Upper lobe of right lung (tissue), 1 donor: ENCODE measurements around the gene HECTD4. TPM values are rescaled to one million over a fixed set of nuclear protein-coding genes. Genes with fewer than 3 reads are reported as not detected.

Source experiments
- ATAC-seq: fragments of 200-7000 bp; cut with Tn5 transposase; one replicate; pipeline ENCODE4 v1.9.1; 2020; ENCODE audit warnings: mild to moderate bottlenecking, moderate library complexity
- DNase-seq: peaks from one replicate; pipeline ENCODE4 v3.0.0-alpha.2; 2020
- H3K27ac ChIP-seq: fragments of 200-600 bp; one replicate; pipeline ENCODE4 v1.8.0; 2022
- H3K27me3 ChIP-seq: fragments of 200-600 bp; one replicate; pipeline ENCODE4 v1.8.0; 2022; ENCODE audit warnings: mild to moderate bottlenecking
- H3K36me3 ChIP-seq: fragments of 200-600 bp; one replicate; pipeline ENCODE4 v1.8.0; 2022
- H3K4me1 ChIP-seq: fragments of 200-600 bp; one replicate; pipeline ENCODE4 v1.8.0; 2022
- H3K4me3 ChIP-seq: fragments of 200-600 bp; one replicate; pipeline ENCODE4 v1.8.0; 2022; ENCODE audit warnings: mild to moderate bottlenecking
- H3K9me3 ChIP-seq: fragments of 200-600 bp; one replicate; pipeline ENCODE4 v1.8.0; 2022
- intact Hi-C: fragments of 100-400 bp; cut with DNase I; formaldehyde crosslinking; loops from one replicate; pipeline ENCODE4 v1.11.0; 2022
- total RNA-seq: library from RNA; stranded (reverse); fragmentation: NEBNext Ultra II Directional; extraction: Animal tissue kit (Norgen Biotek cat#: 25700); gene quantifications from one replicate; pipeline ENCODE4 v1.2.1, GENCODE V29; 2021
- TF ChIP-seq, protein P1 (sequence below): fragments of 200-600 bp; IDR thresholded peaks from one replicate; pipeline ENCODE4 v1.8.0; 2022; ENCODE audit warnings: antibody characterized with exemption
- donor health status: DM: no; HTN: yes; CAD: no; lungs with severe emphysema.

Gene HECTD4
- total RNA-seq, 1 donor from 2014 or later, result 54.7 TPM

DNA sequence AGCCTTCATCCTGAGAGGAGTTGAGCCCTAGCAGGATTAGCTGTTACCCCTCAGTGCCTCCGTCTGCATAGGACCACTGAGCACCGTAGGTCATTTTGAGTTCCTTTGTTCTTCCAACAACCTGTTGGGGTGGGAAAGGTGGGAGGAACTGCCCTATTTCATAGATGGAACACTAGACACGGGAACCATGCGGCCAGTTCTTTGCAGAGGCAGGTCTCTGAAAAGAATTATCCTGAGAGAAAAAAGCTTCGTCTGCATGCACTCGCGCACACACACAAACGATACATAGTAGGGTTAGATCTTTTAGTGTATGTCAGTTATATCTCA, 228.4 kb downstream of the HECTD4 start:
- no peak overlapping the region for H3K4me3 ChIP-seq
- peaks cover 55% of the 10 kb centered on the region for H3K36me3 ChIP-seq
- DNase-seq (peak; percentile 6), ATAC-seq (no peak)
- H3K27ac ChIP-seq, result no peak overlapping the region
- H3K4me1 ChIP-seq, result no peaks in the 10 kb centered on the region
- intact Hi-C loops, result no loop called here
- TF ChIP-seq, protein P1, sequence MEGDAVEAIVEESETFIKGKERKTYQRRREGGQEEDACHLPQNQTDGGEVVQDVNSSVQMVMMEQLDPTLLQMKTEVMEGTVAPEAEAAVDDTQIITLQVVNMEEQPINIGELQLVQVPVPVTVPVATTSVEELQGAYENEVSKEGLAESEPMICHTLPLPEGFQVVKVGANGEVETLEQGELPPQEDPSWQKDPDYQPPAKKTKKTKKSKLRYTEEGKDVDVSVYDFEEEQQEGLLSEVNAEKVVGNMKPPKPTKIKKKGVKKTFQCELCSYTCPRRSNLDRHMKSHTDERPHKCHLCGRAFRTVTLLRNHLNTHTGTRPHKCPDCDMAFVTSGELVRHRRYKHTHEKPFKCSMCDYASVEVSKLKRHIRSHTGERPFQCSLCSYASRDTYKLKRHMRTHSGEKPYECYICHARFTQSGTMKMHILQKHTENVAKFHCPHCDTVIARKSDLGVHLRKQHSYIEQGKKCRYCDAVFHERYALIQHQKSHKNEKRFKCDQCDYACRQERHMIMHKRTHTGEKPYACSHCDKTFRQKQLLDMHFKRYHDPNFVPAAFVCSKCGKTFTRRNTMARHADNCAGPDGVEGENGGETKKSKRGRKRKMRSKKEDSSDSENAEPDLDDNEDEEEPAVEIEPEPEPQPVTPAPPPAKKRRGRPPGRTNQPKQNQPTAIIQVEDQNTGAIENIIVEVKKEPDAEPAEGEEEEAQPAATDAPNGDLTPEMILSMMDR, result no peak
- H3K27me3 ChIP-seq, result no peaks in the 10 kb centered on the region
- H3K9me3 ChIP-seq, result no peaks in the 10 kb centered on the region

DNA sequence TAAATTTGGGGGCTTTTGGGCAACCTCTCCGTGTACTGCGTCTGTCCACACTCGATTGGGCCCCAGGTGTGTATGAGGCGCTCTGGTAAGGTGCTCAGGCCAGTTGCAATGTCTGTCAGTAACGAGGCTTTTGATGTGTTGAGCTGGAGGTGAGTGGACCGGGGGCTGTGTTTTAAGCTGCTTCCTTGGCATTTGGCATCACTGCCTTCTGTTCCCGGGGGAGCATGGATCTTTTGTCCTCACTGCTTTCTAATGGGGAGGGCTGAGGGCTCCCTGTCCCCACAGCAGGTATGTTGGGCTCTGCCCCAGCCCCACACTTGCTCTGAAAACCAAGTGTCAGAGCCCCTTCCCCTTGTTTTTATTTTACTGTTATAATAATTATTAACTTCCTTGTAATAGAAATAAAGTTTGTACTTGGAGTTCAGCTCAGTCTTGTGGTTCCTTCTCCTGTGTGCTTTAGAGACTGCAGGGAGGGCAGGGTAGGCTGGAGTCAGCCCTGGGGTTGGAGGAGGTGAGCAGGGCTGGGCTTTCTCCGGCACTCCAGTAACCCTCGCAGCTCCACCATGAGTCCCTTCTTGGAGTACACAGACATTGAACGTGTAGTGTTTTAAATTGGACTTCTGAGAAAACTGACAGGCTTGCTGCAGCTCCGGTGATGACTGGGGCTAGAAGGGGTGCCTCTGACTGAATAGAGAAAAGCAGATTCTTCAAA, 228.9 kb downstream of the HECTD4 start:
- TF ChIP-seq, protein P1, result no peak
- ATAC-seq (peak; percentile 27), DNase-seq (peak; percentile 43)
- Histone ChIP-seq H3K4me3 (no peak overlapping the region), H3K9me3 (no peaks in the 10 kb centered on the region), H3K27ac (no peak overlapping the region), H3K36me3 (peaks cover 59% of the 10 kb centered on the region), H3K27me3 (no peaks in the 10 kb centered on the region), H3K4me1 (no peaks in the 10 kb centered on the region)
- intact Hi-C loops, result no loop called here

DNA sequence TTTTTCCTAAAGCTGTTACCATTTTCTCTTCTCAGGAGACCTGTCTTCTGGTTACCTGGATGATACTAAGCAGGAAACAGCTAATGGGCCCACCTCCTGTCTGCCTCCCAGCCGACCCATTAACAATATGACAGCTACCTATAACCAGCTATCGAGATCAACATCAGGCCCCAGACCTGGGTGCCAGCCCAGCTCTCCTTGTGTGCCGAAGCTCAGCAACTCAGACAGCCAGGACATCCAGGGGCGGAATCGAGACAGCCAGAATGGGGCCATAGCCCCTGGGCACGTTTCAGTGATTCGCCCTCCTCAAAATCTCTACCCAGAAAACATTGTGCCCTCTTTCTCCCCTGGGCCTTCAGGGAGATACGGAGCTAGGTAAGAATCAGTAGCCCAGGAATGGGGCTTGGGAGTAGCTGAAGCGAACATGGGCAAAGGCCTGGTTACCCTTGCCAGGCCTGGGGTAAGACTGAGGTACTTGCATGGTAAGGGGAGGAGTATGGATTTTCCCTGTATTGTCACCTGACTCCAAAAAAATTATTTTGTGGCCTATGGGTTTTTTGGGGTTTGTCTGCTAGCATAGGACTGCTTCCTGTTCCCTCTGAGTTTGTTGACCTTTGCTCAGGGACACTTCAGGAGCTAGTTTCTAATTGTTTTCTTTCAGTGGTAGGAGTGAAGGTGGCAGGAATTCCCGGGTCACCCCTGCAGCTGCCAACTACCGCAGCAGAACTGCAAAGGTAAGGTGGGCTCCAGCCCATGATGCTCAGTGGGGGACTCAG, 230.3 kb downstream of the HECTD4 start:
- Histone ChIP-seq H3K27ac (no peak overlapping the region), H3K4me3 (no peak overlapping the region), H3K9me3 (no peaks in the 10 kb centered on the region), H3K4me1 (no peaks in the 10 kb centered on the region), H3K27me3 (no peaks in the 10 kb centered on the region), H3K36me3 (peaks cover 71% of the 10 kb centered on the region)
- DNase-seq (peak; percentile 55), ATAC-seq (no peak)
- intact Hi-C loops, result no loop called here
- TF ChIP-seq, protein P1, result no peak

DNA sequence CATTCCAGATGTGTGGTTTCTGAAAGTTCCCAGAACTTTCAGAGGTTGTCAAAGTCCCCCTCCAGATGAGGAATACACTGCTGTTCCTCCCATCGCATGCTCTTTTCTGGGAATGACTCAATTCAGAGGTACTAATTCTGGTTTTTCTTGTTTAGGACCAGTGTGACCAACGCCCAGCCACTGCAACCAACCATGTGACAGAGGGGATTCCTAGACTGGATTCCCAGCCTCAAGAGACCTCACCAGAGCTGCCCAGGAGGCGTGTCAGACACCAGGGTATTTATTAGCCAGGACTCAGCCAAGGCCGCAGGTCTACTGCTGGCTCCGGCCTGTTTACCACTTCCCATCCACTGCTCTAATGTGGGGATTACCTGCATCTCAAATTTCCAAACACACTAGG, 232.6 kb downstream of the HECTD4 start:
- peaks cover 94% of the 10 kb centered on the region for H3K36me3 ChIP-seq
- TF ChIP-seq, protein P1, result no peak
- peak; percentile 69 for DNase-seq
- H3K9me3 ChIP-seq, result no peaks in the 10 kb centered on the region
- intact Hi-C loops, result no loop called here
- H3K4me3 ChIP-seq, result no peak overlapping the region
- no peak overlapping the region for H3K27ac ChIP-seq
- H3K4me1 ChIP-seq, result no peaks in the 10 kb centered on the region
- peak; percentile 89 for ATAC-seq
- no peaks in the 10 kb centered on the region for H3K27me3 ChIP-seq

DNA sequence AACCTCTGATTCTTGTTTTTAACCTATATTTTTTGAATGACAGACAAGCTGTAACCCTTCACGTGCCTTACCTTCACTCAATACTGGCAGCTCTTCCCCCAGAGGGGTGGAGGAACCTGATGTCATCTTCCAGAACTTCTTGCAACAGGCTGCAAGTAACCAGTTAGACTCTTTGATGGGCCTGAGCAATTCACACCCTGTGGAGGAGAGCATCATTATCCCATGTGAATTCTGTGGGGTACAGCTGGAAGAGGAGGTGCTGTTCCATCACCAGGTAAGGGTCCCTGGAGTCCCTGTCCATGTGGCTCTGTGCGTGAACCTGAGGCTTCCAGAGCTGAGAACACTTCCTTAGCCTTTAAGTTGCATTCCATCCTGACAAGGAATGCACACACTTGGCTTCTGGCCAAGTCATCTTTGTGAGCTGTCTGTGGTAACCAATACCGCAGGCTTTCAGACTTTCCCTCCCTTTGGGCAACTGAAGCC, 234.2 kb downstream of the HECTD4 start:
- DNase-seq (peak; percentile 8), ATAC-seq (no peak)
- H3K36me3 ChIP-seq, result peaks cover 96% of the 10 kb centered on the region
- H3K4me3 ChIP-seq, result no peak overlapping the region
- no peaks in the 10 kb centered on the region for H3K9me3 ChIP-seq
- TF ChIP-seq, protein P1, result no peak
- no peaks in the 10 kb centered on the region for H3K4me1 ChIP-seq
- intact Hi-C loops, result no loop called here
- no peaks in the 10 kb centered on the region for H3K27me3 ChIP-seq
- no peak overlapping the region for H3K27ac ChIP-seq
